GM18505 (cell line): ENCODE data around the gene MYLIP.
A peak's percentile ranks its signal among the peaks of the same experiment; 100 is the strongest.

ENCODE experiments used
- ATAC-seq: cut with Tn5 transposase; IDR thresholded peaks from one replicate; pipeline ENCODE4 v1.9.1; 2021; ENCODE audit not compliant: unreplicated experiment
- POLR2A ChIP-seq: IDR thresholded peaks from 4 replicates; pipeline ENCODE4 v1.6.1; 2011; ENCODE audit warnings: borderline replicate concordance; ENCODE audit not compliant: insufficient read depth, insufficient read length; ENCODE audit errors: extremely low read depth

Gene MYLIP

GRCh38 chr6:16126861-16127260 lies 2.0 kb upstream of the MYLIP start:
- no peak for TF ChIP-seq POLR2A
- no peak for ATAC-seq

GRCh38 chr6:16127471-16127870 lies 1.4 kb upstream of the MYLIP start:
- ATAC-seq, result no peak
- no peak for TF ChIP-seq POLR2A

- ATAC-seq, result no peak
Measured at GRCh38 chr6:16129623-16130401, 926 bp downstream of the MYLIP start.

GRCh38 chr6:16130437-16130891 lies 1.6 kb downstream of the MYLIP start:
- no peak for TF ChIP-seq POLR2A
- ATAC-seq, result no peak

More at GRCh38 chr6:16129623-16130401, 926 bp downstream of the MYLIP start:
- no peak for TF ChIP-seq POLR2A

- TF ChIP-seq POLR2A, result no peak
- peak; percentile 39 for ATAC-seq
Measured at GRCh38 chr6:16130932-16131387, 2.1 kb downstream of the MYLIP start.

DNA sequence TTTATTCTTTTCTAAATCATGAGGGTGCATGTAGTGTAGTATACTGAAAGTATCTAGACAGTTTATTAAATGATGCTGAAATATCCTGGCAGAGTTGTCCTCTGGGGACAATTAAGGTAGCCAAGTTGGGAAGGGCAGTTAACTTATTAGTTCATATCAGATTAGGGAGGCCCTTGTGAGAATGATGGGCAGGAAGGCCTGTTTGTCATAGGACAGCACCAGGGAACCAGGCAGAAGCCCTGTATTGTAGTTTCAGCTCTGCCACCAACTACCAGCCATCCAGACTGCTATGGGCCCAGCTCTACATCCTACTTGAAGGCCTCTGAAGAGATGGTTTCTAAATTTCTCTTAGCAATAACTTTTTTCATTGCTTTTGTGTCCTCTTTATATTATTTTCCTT lies 4.0 kb downstream of the MYLIP start:
- no peak for ATAC-seq
- TF ChIP-seq POLR2A, result no peak

DNA sequence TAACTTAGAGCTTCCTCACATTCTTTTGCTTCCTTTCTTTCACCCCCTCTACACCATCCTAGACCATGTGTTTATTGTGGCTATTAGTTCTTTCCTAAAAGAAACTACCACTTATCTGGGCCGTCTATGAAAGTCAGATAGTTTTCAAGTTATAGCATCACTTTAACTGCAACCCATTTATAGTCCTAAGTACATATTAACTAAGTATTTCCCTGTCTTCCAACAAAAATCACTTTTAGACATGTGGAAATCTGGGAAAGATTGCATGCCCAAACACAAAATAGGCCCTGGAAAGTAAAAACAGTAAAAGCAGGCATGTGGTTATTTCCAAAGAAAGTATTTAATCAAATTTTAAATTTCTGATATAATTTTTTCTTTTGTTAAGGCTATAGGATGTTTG lies 5.5 kb downstream of the MYLIP start:
- ATAC-seq, result no peak
- TF ChIP-seq POLR2A, result no peak

GRCh38 chr6:16135066-16135465 lies 6.2 kb downstream of the MYLIP start:
- no peak for ATAC-seq
- no peak for TF ChIP-seq POLR2A

DNA sequence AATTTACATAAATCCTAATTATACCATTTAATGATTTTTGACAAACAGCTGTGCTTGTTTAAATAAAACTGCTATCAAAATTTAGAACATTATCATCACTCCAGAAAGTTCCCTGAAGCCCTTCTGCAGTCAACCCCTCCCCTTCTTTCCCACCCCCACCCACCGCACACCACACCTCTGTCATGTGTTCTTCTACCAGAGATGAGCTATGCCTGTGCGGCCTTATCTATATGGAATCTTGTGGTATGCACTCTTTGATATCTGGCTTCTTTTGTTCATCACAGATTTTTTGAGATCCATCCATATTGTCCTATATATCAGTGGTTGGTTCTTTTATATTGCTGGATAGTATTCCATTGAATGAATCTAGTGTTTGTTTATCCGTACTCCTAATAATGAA lies 7.2 kb downstream of the MYLIP start:
- TF ChIP-seq POLR2A, result no peak
- ATAC-seq, result no peak

DNA sequence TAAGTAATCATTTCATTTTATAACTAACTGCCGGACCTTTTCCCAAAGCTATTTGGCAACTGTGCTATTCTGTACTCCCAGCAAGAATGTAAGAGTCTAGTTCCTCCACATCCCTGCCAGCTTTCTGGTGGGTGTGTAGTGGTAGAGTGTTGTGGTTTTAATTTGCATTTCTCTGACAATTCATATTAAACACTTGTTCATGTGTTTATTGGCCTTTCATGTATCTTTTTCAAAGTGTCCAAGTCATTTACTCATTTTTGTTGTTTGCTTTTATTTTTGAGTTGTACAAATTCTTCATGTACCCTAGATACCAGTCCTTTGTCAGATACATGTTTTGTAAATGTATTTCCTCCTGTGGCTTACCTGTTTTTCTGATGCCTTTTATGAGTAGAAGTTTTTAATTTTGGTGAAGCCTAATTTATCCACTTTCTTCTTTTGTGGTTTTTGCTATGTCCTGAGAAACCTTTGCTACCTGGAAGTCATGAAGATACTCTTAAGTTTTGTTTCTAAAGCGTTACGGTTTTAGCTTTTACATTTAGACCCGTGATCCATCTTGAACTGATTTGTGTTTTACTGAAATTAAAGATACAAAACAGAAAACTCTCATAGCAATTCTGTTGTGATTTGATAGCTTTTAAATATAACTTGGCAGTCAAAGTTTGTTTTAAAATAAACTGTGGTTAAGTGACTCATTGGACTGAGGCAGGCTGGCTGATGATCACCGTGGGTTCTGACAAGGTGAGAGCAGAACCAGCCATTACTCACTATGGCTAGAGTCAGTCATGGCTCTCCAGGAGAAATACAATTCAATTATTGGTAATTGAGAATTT lies 8.0 kb downstream of the MYLIP start:
- no peak for TF ChIP-seq POLR2A
- no peak for ATAC-seq

DNA sequence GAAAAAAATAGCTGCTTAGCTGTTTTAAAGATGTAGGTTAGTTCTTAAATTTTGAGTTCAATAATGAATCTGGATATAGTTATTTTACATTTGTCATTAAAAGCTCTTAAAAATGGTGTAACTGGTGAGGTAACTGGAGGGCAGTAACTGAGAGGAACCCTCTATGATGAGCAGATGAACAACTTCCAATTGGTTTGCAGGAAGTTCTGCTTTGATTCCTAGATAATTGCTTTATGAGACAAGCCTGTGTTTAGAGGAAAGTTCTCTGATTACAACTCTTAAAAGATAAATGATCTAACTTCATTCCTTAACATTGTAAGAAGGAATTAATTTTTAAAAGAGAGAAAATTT lies 8.5 kb downstream of the MYLIP start:
- TF ChIP-seq POLR2A, result no peak
- ATAC-seq, result no peak

- TF ChIP-seq POLR2A, result no peak
- ATAC-seq, result no peak
Measured at GRCh38 chr6:16139556-16139955, 10.7 kb downstream of the MYLIP start.

GRCh38 chr6:16140607-16141006 lies 11.7 kb downstream of the MYLIP start:
- TF ChIP-seq POLR2A, result no peak
- ATAC-seq, result no peak

- ATAC-seq, result no peak
Measured at GRCh38 chr6:16141514-16141913, 12.6 kb downstream of the MYLIP start.

More at GRCh38 chr6:16141514-16141913, 12.6 kb downstream of the MYLIP start:
- no peak for TF ChIP-seq POLR2A
